Left ventricle myocardium inferior (tissue), 1 donor: ENCODE measurements around the gene CIB4. TPM values are rescaled to one million over a fixed set of nuclear protein-coding genes. Genes with fewer than 3 reads are reported as not detected.

Source experiments
- DNase-seq: peaks from one replicate; pipeline ENCODE4 v3.0.0-alpha.2; 2020
- H3K27ac ChIP-seq: fragments of 200-600 bp; replicated peaks from 2 replicates; pipeline ENCODE4 v1.8.0; 2021
- H3K27me3 ChIP-seq: fragments of 200-600 bp; 2 replicates; pipeline ENCODE4 v1.8.0; 2021; ENCODE audit warnings: low read depth
- H3K36me3 ChIP-seq: fragments of 200-600 bp; 2 replicates; pipeline ENCODE4 v1.8.0; 2021
- H3K4me1 ChIP-seq: fragments of 200-600 bp; 2 replicates; pipeline ENCODE4 v1.8.0; 2021
- H3K4me3 ChIP-seq: fragments of 200-600 bp; 2 replicates; pipeline ENCODE4 v1.8.0; 2021; ENCODE audit warnings: mild to moderate bottlenecking, moderate library complexity
- H3K9me3 ChIP-seq: fragments of 200-600 bp; replicated peaks from 2 replicates; pipeline ENCODE4 v1.8.0; 2021
- CTCF ChIP-seq: fragments of 200-600 bp; IDR thresholded peaks from 2 replicates; pipeline ENCODE4 v1.8.0; 2021; ENCODE audit warnings: antibody characterized with exemption, mild to moderate bottlenecking, borderline replicate concordance
- intact Hi-C: fragments of 100-400 bp; cut with micrococcal nuclease; formaldehyde crosslinking; loops from one replicate; pipeline ENCODE4 v1.11.0; 2022
- total RNA-seq: library from RNA; stranded (reverse); fragmentation: NEBNext Ultra II Directional; extraction: Animal tissue kit (Norgen Biotek cat#: 25700); gene quantifications from one replicate; pipeline ENCODE4 v1.2.1, GENCODE V29; 2021
- donor health status: DM: no; HTN: yes; CAD: no; lungs with severe emphysema.

The CIB4 gene
- total RNA-seq, 1 donor from 2014 or later: not detected

GRCh38 chr2:26683583-26683982 is 42.4 kb upstream of the CIB4 start:
- no peak for TF ChIP-seq CTCF
- H3K27me3 ChIP-seq: peaks cover 26% of the 10 kb centered on the region
- H3K27ac ChIP-seq: no peak overlapping the region
- no peak for DNase-seq
- H3K4me1 ChIP-seq: no peaks in the 10 kb centered on the region
- H3K4me3 ChIP-seq: no peak overlapping the region
- no peaks in the 10 kb centered on the region for H3K36me3 ChIP-seq
- intact Hi-C loops: no loop called here
- no peaks in the 10 kb centered on the region for H3K9me3 ChIP-seq

GRCh38 chr2:26682155-26682554 is 41.0 kb upstream of the CIB4 start:
- intact Hi-C loops: no loop called here
- Histone ChIP-seq H3K9me3 (peaks cover 3% of the 10 kb centered on the region), H3K4me1 (no peaks in the 10 kb centered on the region), H3K27ac (no peak overlapping the region), H3K4me3 (no peak overlapping the region), H3K27me3 (peaks cover 34% of the 10 kb centered on the region), H3K36me3 (no peaks in the 10 kb centered on the region)
- no peak for TF ChIP-seq CTCF
- DNase-seq: no peak

- no peak for TF ChIP-seq CTCF
- Histone ChIP-seq H3K4me3 (no peak overlapping the region), H3K27ac (no peak overlapping the region), H3K27me3 (peaks cover 35% of the 10 kb centered on the region), H3K36me3 (no peaks in the 10 kb centered on the region), H3K4me1 (no peaks in the 10 kb centered on the region), H3K9me3 (peaks cover 3% of the 10 kb centered on the region)
- no peak for DNase-seq
- intact Hi-C loops: no loop called here
These were observed 40.5 kb upstream of the CIB4 start for GRCh38 chr2:26681656-26682055.

GRCh38 chr2:26679867-26680266 is 38.7 kb upstream of the CIB4 start:
- intact Hi-C loops: no loop called here
- DNase-seq: no peak
- peaks cover 3% of the 10 kb centered on the region for H3K9me3 ChIP-seq
- no peak for TF ChIP-seq CTCF
- peaks cover 29% of the 10 kb centered on the region for H3K27me3 ChIP-seq
- no peak overlapping the region for H3K27ac ChIP-seq
- H3K4me3 ChIP-seq: no peak overlapping the region
- H3K4me1 ChIP-seq: no peaks in the 10 kb centered on the region
- no peaks in the 10 kb centered on the region for H3K36me3 ChIP-seq

GRCh38 chr2:26678035-26678434 is 36.9 kb upstream of the CIB4 start:
- intact Hi-C loops: no loop called here
- TF ChIP-seq CTCF: no peak

GRCh38 chr2:26675651-26676255 is 34.6 kb upstream of the CIB4 start:
- no peak overlapping the region for H3K4me3 ChIP-seq
- DNase-seq: no peak
- intact Hi-C loops: no loop called here
- H3K36me3 ChIP-seq: no peaks in the 10 kb centered on the region
- H3K9me3 ChIP-seq: peaks cover 3% of the 10 kb centered on the region
- peaks cover 50% of the 10 kb centered on the region for H3K27me3 ChIP-seq
- H3K4me1 ChIP-seq: no peaks in the 10 kb centered on the region
- no peak for TF ChIP-seq CTCF
- H3K27ac ChIP-seq: no peak overlapping the region

More at GRCh38 chr2:26678035-26678434, 36.9 kb upstream of the CIB4 start:
- no peak for DNase-seq
- Histone ChIP-seq H3K4me3 (no peak overlapping the region), H3K9me3 (peaks cover 3% of the 10 kb centered on the region), H3K36me3 (no peaks in the 10 kb centered on the region), H3K27ac (no peak overlapping the region), H3K4me1 (no peaks in the 10 kb centered on the region), H3K27me3 (peaks cover 29% of the 10 kb centered on the region)
